Sigmoid colon (tissue), 4 donors: ENCODE measurements around the gene AUTS2.

ENCODE experiments used
- CTCF ChIP-seq, 4 experiments: fragments of 450-650 bp in 3 of 4; fragments of 200-600 bp in 1 of 4; IDR thresholded peaks; one replicate each; pipeline ENCODE4 v1.5.1; 2016 to 2019; ENCODE audit warnings: antibody characterized with exemption in 4 of 4, mild to moderate bottlenecking in 3 of 4, moderate library complexity in 2 of 4
- EP300 ChIP-seq, 4 donors: sonication (generic); formaldehyde crosslinking; IDR thresholded peaks; one replicate each; pipeline ENCODE4 v1.6.1; 2017; ENCODE audit warnings: antibody characterized with exemption in 4 of 4
- POLR2A ChIP-seq, 2 donors: fragments of 450-650 bp; IDR thresholded peaks; one replicate each; pipeline ENCODE4 v1.6.1; 2016; ENCODE audit warnings: antibody characterized with exemption in 2 of 2, mild to moderate bottlenecking in 2 of 2, moderate library complexity in 2 of 2

- TF ChIP-seq POLR2A (IDR thresholded peaks at IDR 0.05) (no peak), EP300 (IDR thresholded peaks at IDR 0.05) (no peak), CTCF (IDR thresholded peaks at IDR 0.05) (no peak)
Observed at GRCh38 chr7:69668339-69668870, 70.1 kb downstream of the AUTS2 start.
